SJCRH30 (cell line): Measurements from ENCODE around the gene CDS2. TPM values are rescaled to one million over a fixed set of nuclear protein-coding genes. Genes with fewer than 3 reads are reported as not detected.

Source experiments
- DNase-seq, 2 experiments: peaks; one replicate each; pipeline ENCODE4 v3.0.0-alpha.2; 2015 to 2020
- H3K27ac ChIP-seq: fragments of 250-450 bp; sonication (Bioruptor Pico); 2 replicates; pipeline ENCODE4 v1.5.1; 2020; ENCODE audit warnings: mild to moderate bottlenecking, moderate library complexity
- H3K27me3 ChIP-seq: fragments of 250-450 bp; sonication (Bioruptor Pico); 2 replicates; pipeline ENCODE4 v1.5.1; 2020; ENCODE audit warnings: mild to moderate bottlenecking, moderate library complexity
- H3K36me3 ChIP-seq: fragments of 250-450 bp; sonication (Bioruptor Pico); 2 replicates; pipeline ENCODE4 v1.5.1; 2020; ENCODE audit warnings: mild to moderate bottlenecking, moderate library complexity
- H3K4me1 ChIP-seq: fragments of 250-450 bp; sonication (Bioruptor Pico); 2 replicates; pipeline ENCODE4 v1.5.1; 2020; ENCODE audit warnings: mild to moderate bottlenecking, moderate library complexity
- H3K4me3 ChIP-seq: fragments of 250-450 bp; sonication (Bioruptor Pico); 2 replicates; pipeline ENCODE4 v1.5.1; 2020; ENCODE audit warnings: mild to moderate bottlenecking, moderate library complexity
- H3K9me3 ChIP-seq: fragments of 250-450 bp; sonication (Bioruptor Pico); replicated peaks from 2 replicates; pipeline ENCODE4 v1.5.1; 2020; ENCODE audit warnings: mild to moderate bottlenecking, moderate library complexity
- total RNA-seq: library from RNA; depleted of rRNA; stranded (reverse); fragments of >200 nt; shearing (Covaris generic); gene quantifications from 2 replicates; pipeline ENCODE4 v1.2.3, GENCODE V29; 2014

The CDS2 gene
- total RNA-seq, 1 experiment from 2014 or later = 29.1 TPM

DNA sequence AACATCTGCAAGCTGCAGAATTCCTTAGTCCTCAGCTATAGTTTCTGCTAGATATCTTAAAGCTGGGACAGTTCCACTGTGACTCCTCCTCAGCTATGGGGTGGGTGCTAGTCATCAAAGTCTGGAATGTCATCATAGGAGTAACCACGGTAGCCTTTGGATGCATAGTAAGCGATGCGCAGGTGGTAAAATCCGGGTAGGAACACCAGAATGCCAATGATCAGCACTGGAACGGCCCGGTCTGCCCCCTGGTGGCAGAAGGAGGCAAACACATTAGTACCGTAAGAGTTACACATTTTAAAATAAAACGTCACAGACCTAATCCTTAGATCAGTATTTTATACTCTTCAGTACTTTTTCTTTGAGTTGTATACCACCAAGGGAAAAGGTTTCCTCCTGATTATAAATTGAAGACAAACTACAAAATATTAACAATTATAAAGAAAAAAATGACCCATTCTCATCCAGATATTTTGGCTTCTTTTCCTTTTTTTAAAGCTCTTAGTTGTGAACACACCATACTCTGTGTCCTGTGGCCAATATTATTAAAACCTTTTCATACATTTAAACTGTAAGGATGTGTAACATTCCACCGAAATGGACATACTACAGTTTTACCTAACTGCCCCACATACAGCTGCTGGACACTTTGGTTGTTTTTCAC, 26.0 kb upstream of the CDS2 start:
- no peak overlapping the region for H3K27ac ChIP-seq
- H3K9me3 ChIP-seq = no peaks in the 10 kb centered on the region
- H3K4me3 ChIP-seq = no peak overlapping the region
- no peaks in the 10 kb centered on the region for H3K27me3 ChIP-seq
- peaks cover 67% of the 10 kb centered on the region for H3K36me3 ChIP-seq
- H3K4me1 ChIP-seq = no peaks in the 10 kb centered on the region
- DNase-seq = peak; percentile 50 to 75

DNA sequence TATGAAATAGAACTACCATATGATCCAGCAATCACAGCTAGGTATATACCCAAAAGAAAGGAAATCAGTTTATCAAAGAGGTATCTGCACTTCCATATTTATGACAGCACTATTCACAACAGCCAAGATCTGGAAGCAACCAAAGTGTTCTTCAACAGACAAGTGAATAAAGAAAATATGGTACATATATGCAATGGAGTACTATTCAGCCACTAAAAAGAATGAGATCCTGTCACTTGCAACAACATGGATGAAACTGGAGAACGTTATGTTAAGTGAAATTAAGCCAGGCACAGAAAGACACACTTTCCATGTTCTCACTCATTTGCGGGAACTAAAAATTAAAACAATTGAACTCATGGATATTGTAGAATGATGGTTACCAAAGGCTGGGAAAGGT, 22.3 kb upstream of the CDS2 start:
- Histone ChIP-seq H3K9me3 (no peaks in the 10 kb centered on the region), H3K4me3 (no peak overlapping the region), H3K27ac (no peak overlapping the region), H3K27me3 (no peaks in the 10 kb centered on the region), H3K36me3 (peaks cover 77% of the 10 kb centered on the region), H3K4me1 (no peaks in the 10 kb centered on the region)
- DNase-seq = no peak

DNA sequence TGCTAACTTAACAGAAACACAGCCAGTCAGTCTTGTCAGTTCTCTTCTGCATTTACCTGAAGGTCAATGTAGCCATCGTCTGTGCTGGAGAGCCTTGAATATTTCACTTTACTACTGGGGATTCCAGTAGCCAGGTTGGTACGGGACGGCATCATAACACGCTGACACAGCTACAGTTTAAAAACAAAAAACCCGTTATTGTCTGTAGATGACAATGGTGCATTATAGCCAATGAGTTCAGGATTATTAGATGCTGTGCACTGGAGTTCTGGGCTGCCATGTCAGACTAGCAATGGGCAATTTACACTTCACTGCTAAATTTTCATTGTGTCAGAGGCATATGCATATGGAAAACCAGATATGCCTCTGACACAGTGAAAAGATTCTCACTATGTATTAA, 17.5 kb upstream of the CDS2 start:
- Histone ChIP-seq H3K27ac (no peak overlapping the region), H3K4me3 (no peak overlapping the region), H3K36me3 (peaks cover 53% of the 10 kb centered on the region), H3K4me1 (no peaks in the 10 kb centered on the region), H3K9me3 (no peaks in the 10 kb centered on the region), H3K27me3 (no peaks in the 10 kb centered on the region)
- DNase-seq = no peak

DNA sequence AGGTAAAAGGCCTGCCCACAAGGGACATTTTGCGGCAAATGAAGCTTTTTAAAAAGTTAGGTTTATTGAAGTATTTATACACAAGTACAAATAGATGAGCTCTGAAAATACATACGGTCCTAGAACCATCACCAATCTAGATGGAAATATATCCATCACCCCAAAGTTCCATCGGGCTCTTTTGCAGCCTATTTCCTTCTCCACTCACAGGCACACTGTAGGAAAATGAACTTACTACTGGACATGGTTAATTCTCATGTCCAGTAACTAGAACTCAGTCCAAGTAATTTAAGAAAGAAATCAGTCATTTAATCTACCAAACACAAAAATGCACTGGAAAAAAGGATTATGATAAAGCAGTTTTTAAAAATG, 13.2 kb upstream of the CDS2 start:
- peaks cover 63% of the 10 kb centered on the region for H3K36me3 ChIP-seq
- H3K9me3 ChIP-seq = no peaks in the 10 kb centered on the region
- H3K4me1 ChIP-seq = 0 out of 2 replicates have a peak, but pooled peaks cover 2% of the 10 kb centered on the region
- peak overlapping the region; percentile 96 for H3K4me3 ChIP-seq
- DNase-seq = no peak
- H3K27ac ChIP-seq = peak overlapping the region; percentile 70; the same call in 1 of the 2 replicates
- no peaks in the 10 kb centered on the region for H3K27me3 ChIP-seq

DNA sequence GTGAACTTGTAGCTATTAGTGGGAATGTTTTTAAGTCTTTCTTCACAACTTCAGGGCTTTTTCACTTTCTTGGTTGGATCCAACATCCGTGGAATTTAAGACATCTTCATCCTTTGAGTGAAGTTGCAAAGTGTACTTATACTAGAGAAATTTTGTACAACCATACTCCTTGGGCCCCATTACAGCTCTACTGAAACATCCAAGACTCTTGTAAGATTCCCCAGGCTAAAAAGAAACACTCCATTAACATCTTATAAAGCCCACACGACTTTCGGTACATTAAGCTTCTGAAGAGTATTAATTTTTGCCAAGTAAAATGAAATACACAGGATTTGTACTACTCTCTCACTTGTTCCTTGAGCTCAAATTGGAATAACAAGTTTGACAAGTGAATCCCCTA, 12.4 kb upstream of the CDS2 start:
- no peak for DNase-seq
- no peaks in the 10 kb centered on the region for H3K9me3 ChIP-seq
- H3K4me1 ChIP-seq = 0 out of 2 replicates have a peak, but pooled peaks cover 2% of the 10 kb centered on the region
- peaks cover 61% of the 10 kb centered on the region for H3K36me3 ChIP-seq
- H3K27ac ChIP-seq = no peak overlapping the region
- H3K27me3 ChIP-seq = no peaks in the 10 kb centered on the region
- H3K4me3 ChIP-seq = no peak overlapping the region

DNA sequence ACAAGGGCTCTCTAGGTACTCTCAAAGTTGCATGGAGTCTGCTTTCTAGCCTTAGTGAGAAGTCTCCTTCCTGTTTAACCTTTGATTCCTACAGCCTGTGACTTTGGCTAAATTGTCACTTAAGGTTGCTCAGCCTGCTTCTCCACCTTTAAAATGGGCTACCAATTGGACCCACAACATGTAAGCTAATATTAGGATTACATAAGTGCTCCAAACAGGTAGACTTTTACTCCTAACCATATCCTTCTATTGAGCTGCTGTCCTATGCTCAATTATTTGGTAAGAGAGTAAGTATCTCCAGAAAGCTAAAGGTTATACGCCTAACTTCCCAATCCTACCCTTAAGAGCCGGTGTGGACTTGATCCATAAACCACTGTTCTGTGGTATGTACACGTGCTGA, 9.9 kb upstream of the CDS2 start:
- H3K4me1 ChIP-seq = 0 out of 2 replicates have a peak, but pooled peaks cover 2% of the 10 kb centered on the region
- no peaks in the 10 kb centered on the region for H3K9me3 ChIP-seq
- H3K36me3 ChIP-seq = peaks cover 57% of the 10 kb centered on the region
- no peaks in the 10 kb centered on the region for H3K27me3 ChIP-seq
- no peak overlapping the region for H3K27ac ChIP-seq
- H3K4me3 ChIP-seq = no peak overlapping the region
- no peak for DNase-seq

DNA sequence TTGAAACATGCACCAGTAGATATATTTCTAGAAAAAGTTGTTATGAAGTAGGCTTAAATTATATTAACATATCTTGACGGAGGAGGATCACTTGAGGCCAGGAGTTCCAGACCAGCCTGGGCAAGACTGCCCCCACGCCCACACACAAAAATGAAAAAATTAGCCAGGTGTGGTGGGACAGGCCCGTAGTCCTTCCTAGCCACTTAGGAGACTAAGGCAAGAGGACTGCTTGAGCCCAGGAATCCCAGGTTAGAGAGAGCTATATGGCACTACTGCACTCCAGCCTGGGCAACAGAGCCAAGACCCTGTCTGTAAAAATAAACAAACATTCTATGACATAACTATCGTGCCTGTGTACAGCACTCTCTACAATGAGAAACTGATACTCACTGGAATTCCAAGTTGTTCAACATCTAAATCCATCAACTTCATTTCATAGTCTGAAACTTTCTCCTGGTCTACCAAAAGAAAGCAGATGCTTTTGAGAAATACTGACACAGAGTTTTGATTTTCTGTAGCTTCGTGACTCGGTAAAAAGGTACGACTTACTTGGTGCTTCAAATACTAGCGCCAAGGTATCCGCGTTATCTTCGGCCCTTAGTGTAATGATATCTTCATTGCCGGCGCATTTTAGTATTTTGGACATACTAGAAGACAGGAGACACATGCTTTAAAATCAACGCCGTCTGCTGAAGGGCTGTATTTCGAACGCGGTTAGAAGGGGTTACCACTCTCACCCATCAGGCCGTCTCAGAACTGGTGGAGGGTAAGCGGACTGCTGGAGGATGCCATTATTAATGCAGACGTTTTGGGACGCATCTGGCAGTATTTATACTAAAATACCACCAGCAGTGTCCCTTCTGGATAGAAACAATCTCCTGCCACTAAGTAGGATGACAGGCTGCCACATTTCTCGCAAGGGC, 8.3 kb upstream of the CDS2 start:
- 0 out of 2 replicates have a peak, but pooled peaks cover 2% of the 10 kb centered on the region for H3K4me1 ChIP-seq
- peak overlapping the region; percentile 89 for H3K27ac ChIP-seq
- H3K9me3 ChIP-seq = no peaks in the 10 kb centered on the region
- H3K36me3 ChIP-seq = peaks cover 56% of the 10 kb centered on the region
- peak overlapping the region; percentile 89 for H3K4me3 ChIP-seq
- DNase-seq = peak in 1 of 2 experiments; percentile 17
- no peaks in the 10 kb centered on the region for H3K27me3 ChIP-seq

DNA sequence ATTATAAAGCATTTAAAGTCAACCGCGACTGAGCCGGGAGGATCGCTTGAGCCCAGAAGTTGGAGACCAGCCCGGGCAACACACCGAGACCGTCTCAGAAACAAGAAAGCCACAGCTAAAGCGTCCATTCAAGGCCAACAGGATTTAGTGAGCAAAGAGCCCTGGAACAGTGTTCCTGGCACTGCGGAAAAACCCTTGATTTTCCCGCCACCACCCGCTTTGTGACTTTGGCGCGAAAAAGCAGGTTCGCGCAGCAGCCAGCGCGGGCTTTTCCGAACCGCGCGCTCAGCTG, 7.7 kb upstream of the CDS2 start:
- Histone ChIP-seq H3K36me3 (peaks cover 50% of the 10 kb centered on the region), H3K4me1 (0 out of 2 replicates have a peak, but pooled peaks cover 2% of the 10 kb centered on the region), H3K27ac (peak overlapping the region; percentile 89), H3K27me3 (no peaks in the 10 kb centered on the region), H3K4me3 (peak overlapping the region; percentile 89), H3K9me3 (no peaks in the 10 kb centered on the region)
- DNase-seq = no peak

DNA sequence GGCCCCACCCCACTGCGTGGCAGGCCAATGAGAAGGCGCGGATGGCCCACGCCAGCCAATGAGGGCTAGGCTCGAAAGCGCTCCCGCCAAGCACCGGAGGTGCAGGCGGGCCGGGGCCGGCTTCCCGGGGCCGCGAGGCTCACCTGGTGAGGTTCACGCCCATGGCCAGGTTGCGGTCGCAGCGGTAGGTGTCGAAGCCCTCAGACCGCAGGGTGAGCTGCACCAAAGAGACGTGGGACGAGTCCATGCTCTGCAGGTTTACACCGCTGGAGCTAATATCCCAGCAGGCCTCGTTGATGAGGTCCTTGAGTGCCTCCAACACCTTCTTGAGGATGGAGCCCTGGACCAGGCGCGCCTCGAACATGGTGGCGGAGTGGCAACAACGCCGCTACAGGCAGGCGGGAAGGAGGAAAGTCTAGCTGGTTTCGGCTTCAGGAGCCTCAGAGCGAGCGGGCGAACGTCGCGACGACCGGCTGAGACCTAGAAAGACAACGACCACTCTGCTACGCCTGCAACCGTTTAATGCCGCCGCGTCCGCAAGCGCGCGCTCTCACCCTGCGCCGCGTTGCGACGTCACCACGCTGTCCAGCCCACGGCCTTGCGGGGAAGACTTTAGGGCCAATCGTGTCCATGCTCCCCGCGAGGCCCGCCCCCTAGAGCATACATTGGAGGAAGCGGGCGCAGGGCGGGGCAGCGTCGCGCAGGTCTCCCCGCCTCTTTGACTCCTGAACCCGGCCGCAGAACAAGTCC, 7.2 kb upstream of the CDS2 start, which contains the start of gene PCNA:
PCNA (minus strand) TSS at position 524 of the 750 bp plus-strand sequence; CDS start at position 364, 160 bp downstream.
- H3K9me3 ChIP-seq = no peaks in the 10 kb centered on the region
- H3K27ac ChIP-seq = peak within 1 kb of the TSS; percentile 89
- peak within 1 kb of the TSS; percentile 89 for H3K4me3 ChIP-seq
- no peaks in the 10 kb centered on the region for H3K27me3 ChIP-seq
- peaks cover 45% of the 10 kb centered on the region for H3K36me3 ChIP-seq
- peak; percentile 97 to 98 for DNase-seq
- 0 out of 2 replicates have a peak, but pooled peaks cover 2% of the 10 kb centered on the region for H3K4me1 ChIP-seq

DNA sequence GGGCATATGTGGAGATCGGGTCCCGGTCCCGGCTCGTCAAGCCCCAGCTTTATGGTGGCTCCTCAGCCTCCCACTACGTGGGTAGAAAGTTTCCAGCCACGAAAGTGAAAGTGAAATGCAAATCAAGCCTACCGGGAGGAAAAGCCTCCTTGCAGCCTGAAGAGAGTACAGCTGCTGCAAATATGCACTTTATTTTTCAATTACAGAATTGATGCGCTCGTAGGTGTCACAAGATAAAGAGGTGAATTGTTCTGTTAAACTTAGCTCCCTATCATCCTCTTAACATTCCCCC, 6.7 kb upstream of the CDS2 start:
- Histone ChIP-seq H3K4me3 (peak overlapping the region; percentile 89), H3K9me3 (no peaks in the 10 kb centered on the region), H3K36me3 (peaks cover 40% of the 10 kb centered on the region), H3K27me3 (no peaks in the 10 kb centered on the region), H3K27ac (peak overlapping the region; percentile 89; the same call in 1 of the 2 replicates), H3K4me1 (0 out of 2 replicates have a peak, but pooled peaks cover 2% of the 10 kb centered on the region)
- no peak for DNase-seq

DNA sequence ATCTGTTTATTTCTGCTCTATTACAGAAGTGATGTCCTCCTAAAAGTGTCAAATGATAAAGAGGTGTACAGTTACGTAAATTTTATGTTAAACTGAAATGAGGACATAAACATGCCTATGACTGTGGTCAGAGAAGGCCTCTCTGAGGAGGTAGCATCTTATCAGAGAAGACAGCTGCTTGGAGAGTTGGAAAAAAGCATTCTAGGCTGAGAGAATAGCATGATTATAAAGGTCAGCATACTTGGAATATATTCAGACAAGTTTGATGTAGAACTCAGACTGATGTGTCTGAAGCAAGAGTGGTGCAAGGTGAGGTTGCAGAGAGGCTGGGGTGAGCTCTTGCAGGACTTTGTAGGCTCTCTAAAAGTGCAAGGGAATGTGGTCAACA, 3.9 kb upstream of the CDS2 start:
- no peak overlapping the region for H3K27ac ChIP-seq
- DNase-seq = no peak
- no peaks in the 10 kb centered on the region for H3K27me3 ChIP-seq
- H3K4me3 ChIP-seq = no peak overlapping the region
- H3K36me3 ChIP-seq = peaks cover 12% of the 10 kb centered on the region
- H3K9me3 ChIP-seq = no peaks in the 10 kb centered on the region
- H3K4me1 ChIP-seq = 0 out of 2 replicates have a peak, but pooled peaks cover under 1% of the 10 kb centered on the region

DNA sequence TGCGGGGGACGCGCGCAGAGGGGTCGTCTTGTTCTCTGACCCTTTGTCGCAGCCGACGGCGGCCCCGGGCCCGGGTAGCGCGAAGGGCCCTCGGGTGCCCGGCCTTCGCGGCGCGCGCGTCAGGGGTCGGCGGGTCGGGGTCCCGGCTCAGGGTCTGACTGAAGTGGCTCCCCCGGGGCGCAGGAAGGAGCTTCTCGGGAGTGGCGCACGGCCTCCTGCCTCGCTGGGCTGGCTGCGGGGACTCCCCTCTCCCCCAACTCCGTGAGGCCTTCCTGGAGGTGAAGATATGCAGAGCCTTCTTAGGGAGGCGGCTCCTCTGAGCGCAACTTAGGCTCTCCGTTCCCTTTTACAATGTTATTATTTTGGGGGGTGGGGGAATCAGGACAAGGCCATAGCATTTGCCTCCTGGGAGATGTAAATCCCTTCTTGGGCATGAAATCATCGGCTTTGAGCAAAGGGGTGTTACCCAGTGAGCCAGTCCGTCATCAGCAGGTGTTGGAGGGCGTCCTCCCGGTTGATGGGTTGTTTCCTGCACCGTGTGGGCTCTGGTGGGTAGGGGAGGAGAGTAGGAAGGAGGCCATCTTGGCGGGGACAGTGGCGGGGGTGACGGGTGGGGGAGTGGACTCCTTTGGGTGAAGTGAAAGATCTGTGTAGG, 523 bp downstream of the CDS2 start:
- H3K36me3 ChIP-seq = no peaks in the 10 kb centered on the region
- H3K27ac ChIP-seq = peak overlapping the region; percentile 57
- peak overlapping the region; percentile 68 for H3K4me3 ChIP-seq
- no peaks in the 10 kb centered on the region for H3K9me3 ChIP-seq
- DNase-seq = peak; percentile 74 to 76
- no peaks in the 10 kb centered on the region for H3K27me3 ChIP-seq
- 0 out of 2 replicates have a peak, but pooled peaks cover 4% of the 10 kb centered on the region for H3K4me1 ChIP-seq

DNA sequence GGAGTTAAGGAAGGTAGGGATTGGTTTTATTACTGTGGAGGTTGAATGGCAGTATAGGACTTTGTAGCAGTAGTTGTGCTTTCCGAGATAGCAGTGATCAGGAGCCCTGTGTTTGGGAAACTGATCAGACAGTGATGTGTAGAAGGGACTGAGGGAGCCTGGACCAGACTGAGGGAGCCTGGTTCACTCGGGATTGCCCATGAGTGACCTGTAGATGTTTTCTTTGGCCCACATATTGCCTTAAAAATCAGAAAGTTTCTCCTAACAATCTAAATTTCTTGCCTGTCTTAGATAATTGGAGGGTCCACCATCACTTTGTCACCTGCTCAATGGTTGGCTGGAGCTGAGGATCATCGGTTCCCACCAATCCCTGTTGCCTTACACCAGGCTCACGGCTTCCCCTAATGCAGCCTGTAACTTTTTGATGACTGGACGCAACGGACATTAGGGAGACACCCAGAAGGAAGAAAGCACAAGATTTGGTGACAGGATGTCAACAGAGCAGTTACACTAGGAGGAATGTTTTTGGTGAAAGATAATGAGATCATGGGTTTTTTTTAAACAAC, 1.1 kb downstream of the CDS2 start:
- 0 out of 2 replicates have a peak, but pooled peaks cover 4% of the 10 kb centered on the region for H3K4me1 ChIP-seq
- peak overlapping the region; percentile 68 for H3K4me3 ChIP-seq
- H3K36me3 ChIP-seq = no peaks in the 10 kb centered on the region
- peak in 1 of 2 experiments; percentile 26 for DNase-seq
- H3K27ac ChIP-seq = peak overlapping the region; percentile 57
- H3K9me3 ChIP-seq = no peaks in the 10 kb centered on the region
- no peaks in the 10 kb centered on the region for H3K27me3 ChIP-seq

DNA sequence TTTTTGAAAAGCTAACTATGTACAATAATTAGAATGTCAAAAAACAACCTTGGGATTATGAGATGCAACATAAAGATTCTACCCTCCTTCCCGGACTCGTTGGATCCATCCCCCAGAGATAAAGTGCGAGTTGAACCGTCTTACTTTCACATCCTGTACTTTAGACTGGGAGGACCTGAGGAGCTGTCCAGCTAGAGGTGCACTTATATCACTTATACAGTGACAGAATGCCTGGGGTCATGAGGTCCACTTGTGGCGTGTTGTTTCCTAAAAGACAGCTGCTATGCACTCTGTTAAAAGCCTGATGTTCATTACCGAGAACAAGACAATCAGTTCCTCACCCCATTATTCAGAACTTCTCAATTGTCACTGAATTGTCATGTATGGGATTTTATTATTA, 2.1 kb downstream of the CDS2 start:
- Histone ChIP-seq H3K9me3 (no peaks in the 10 kb centered on the region), H3K4me1 (0 out of 2 replicates have a peak, but pooled peaks cover 4% of the 10 kb centered on the region), H3K27me3 (no peaks in the 10 kb centered on the region), H3K36me3 (no peaks in the 10 kb centered on the region), H3K4me3 (no peak overlapping the region), H3K27ac (no peak overlapping the region)
- no peak for DNase-seq
